B cell (primary cell): ENCODE data around the gene ZNF438. TPM values are rescaled to one million over a fixed set of nuclear protein-coding genes. Genes with fewer than 3 reads are reported as not detected.

Experiments
- ATAC-seq: fragments of 200-7000 bp; cut with Tn5 transposase; one replicate; pipeline ENCODE4 v1.10.0; 2021; ENCODE audit warnings: low read depth, mild to moderate bottlenecking, moderate number of reproducible peaks, moderate library complexity
- CTCF ChIA-PET: fragments of 350-600 bp; sonication (Branson Sonifier 250); formaldehyde crosslinking; loops from one replicate; lab custom pipeline; 2021; ENCODE audit warnings: antibody characterized with exemption, inconsistent platforms; lab: Charles Lee
- POLR2A ChIA-PET: fragments of 350-600 bp; sonication (Branson Sonifier 250); formaldehyde crosslinking; loops from one replicate; lab custom pipeline; 2021; ENCODE audit warnings: antibody characterized with exemption; lab: Charles Lee
- DNase-seq: peaks from one replicate; pipeline ENCODE4 v3.0.0; 2013
- H2AFZ ChIP-seq: 2 replicates; pipeline ENCODE4 v1.6.1; 2012; ENCODE audit warnings: mild to moderate bottlenecking, low read depth, low read length; ENCODE audit not compliant: insufficient read depth, poor library complexity, severe bottlenecking
- H3K27ac ChIP-seq, 2 donors: 1 replicate in 1 of 2; 2 replicates in 1 of 2; pipeline ENCODE4 v1.5.1; 2012 to 2013; ENCODE audit warnings: low read length in 2 of 2, mild to moderate bottlenecking in 2 of 2, moderate library complexity in 1 of 2
- H3K27me3 ChIP-seq, 4 experiments: fragments of 200-600 bp in 1 of 4; sonication (generic) in 1 of 4; replicated peaks in 1 of 4; 1 replicate in 2 of 4; 2 replicates in 2 of 4; pipeline versions ENCODE4 v1.6.1 to v1.7.0; 2013 to 2016; ENCODE audit warnings: low read length in 3 of 4, mild to moderate bottlenecking in 2 of 4, mixed read lengths in 1 of 4, moderate library complexity in 1 of 4; ENCODE audit not compliant: insufficient read depth in 4 of 4, control insufficient read depth in 3 of 4; ENCODE audit errors: control extremely low read depth in 1 of 4
- H3K36me3 ChIP-seq, 2 experiments: replicated peaks in 1 of 2; 1 replicate in 1 of 2; 2 replicates in 1 of 2; pipeline versions ENCODE4 v1.6.1 to v1.7.1; 2013; ENCODE audit warnings: low read length in 1 of 2; ENCODE audit not compliant: insufficient read depth in 2 of 2, control insufficient read depth in 1 of 2; ENCODE audit errors: control extremely low read depth in 1 of 2, extremely low read depth in 1 of 2
- H3K4me1 ChIP-seq, 2 donors: fragments of 200-600 bp in 1 of 2; sonication (generic) in 1 of 2; 1 replicate in 1 of 2; 2 replicates in 1 of 2; pipeline versions ENCODE4 v1.5.1 to v1.6.1; 2013 to 2017; ENCODE audit warnings: low read length in 2 of 2; ENCODE audit not compliant: control insufficient read depth in 2 of 2, insufficient read depth in 2 of 2
- H3K4me2 ChIP-seq: replicated peaks from 2 replicates; pipeline ENCODE3; 2012; ENCODE audit warnings: mild to moderate bottlenecking, low read depth, low read length; ENCODE audit not compliant: poor library complexity, severe bottlenecking
- H3K4me3 ChIP-seq, 5 experiments: fragments of 200-600 bp in 1 of 5; sonication (generic) in 1 of 5; 1 replicate in 3 of 5; 2 replicates in 2 of 5; pipeline versions ENCODE4 v1.5.1 to v1.7.0; 2011 to 2016; ENCODE audit warnings: low read length in 4 of 5, mild to moderate bottlenecking in 4 of 5, low read depth in 2 of 5, control low read depth in 1 of 5, moderate library complexity in 1 of 5; ENCODE audit not compliant: insufficient read depth in 1 of 5; ENCODE audit errors: control extremely low read depth in 1 of 5, extremely low read depth in 1 of 5
- H3K79me2 ChIP-seq: fragments of 200-600 bp; sonication (generic); one replicate; pipeline ENCODE4 v1.6.0; 2016; ENCODE audit warnings: low read length; ENCODE audit not compliant: control insufficient read depth, insufficient read depth
- H3K9ac ChIP-seq: fragments of 200-600 bp; sonication (generic); 2 replicates; pipeline ENCODE4 v1.6.1; 2017; ENCODE audit warnings: mild to moderate bottlenecking, low read length, moderate library complexity
- H3K9me3 ChIP-seq, 3 donors: one replicate each; pipeline versions ENCODE4 v1.6.1 to v1.7.1; 2013; ENCODE audit warnings: low read length in 2 of 3; ENCODE audit not compliant: control insufficient read depth in 2 of 3, insufficient read depth in 1 of 3; ENCODE audit errors: control extremely low read depth in 1 of 3
- H4K20me1 ChIP-seq: 2 replicates; pipeline ENCODE4 v1.6.0; 2012; ENCODE audit warnings: mild to moderate bottlenecking, low read length; ENCODE audit not compliant: insufficient read depth, control insufficient read depth, poor library complexity, severe bottlenecking
- H3K27ac Mint-ChIP-seq: one replicate; pipeline ENCODE4 v1.8.0; 2021; ENCODE audit warnings: mixed read lengths
- H3K27me3 Mint-ChIP-seq: one replicate; pipeline ENCODE4 v1.8.0; 2021; ENCODE audit warnings: mixed read lengths
- H3K4me1 Mint-ChIP-seq: one replicate; pipeline ENCODE4 v1.8.0; 2021; ENCODE audit warnings: mixed read lengths
- H3K4me3 Mint-ChIP-seq: one replicate; pipeline ENCODE4 v1.8.0; 2021; ENCODE audit warnings: mixed read lengths
- H3K9me3 Mint-ChIP-seq: one replicate; pipeline ENCODE4 v1.8.0; 2022; ENCODE audit warnings: mixed read lengths; ENCODE audit not compliant: insufficient read depth
- EZH2 ChIP-seq: IDR thresholded peaks from 2 replicates; pipeline ENCODE4 v1.6.1; 2012; ENCODE audit warnings: borderline replicate concordance, low read depth, mild to moderate bottlenecking, moderate library complexity, low read length; ENCODE audit not compliant: insufficient read depth, poor library complexity, severe bottlenecking
- WGBS: methylation state at CpG from one replicate; pipeline ENCODE4 v1.1.5; 2013; ENCODE audit warnings: missing lambda C conversion rate; ENCODE audit not compliant: insufficient coverage; 5-methylcytosine and 5-hydroxymethylcytosine counted together
- intact Hi-C: fragments of 100-400 bp; cut with micrococcal nuclease; formaldehyde crosslinking; loops from one replicate; pipeline ENCODE4 v1.10.0; 2022
- polyA plus RNA-seq: library from polyadenylated mRNA; depleted of rRNA; stranded (reverse); fragments of >200 nt; gene quantifications from 2 replicates; pipeline ENCODE4 v1.2.3, GENCODE V29; 2012
- total RNA-seq, 2 donors: library from RNA; stranded (reverse); fragments of 120-200 nt in 1 of 2; gene quantifications; 1 replicate in 1 of 2; 2 replicates in 1 of 2; pipeline versions ENCODE4 v1.2.3 to v1.2.4, GENCODE V29; 2013 to 2022
- TF ChIP-seq, protein P1 (sequence below): fragments of 200-600 bp; IDR thresholded peaks from one replicate; pipeline ENCODE4 v1.8.0; 2022; ENCODE audit warnings: antibody characterized with exemption, mild to moderate bottlenecking

ZNF438 gene
- total and polyA plus RNA-seq, 2 donors (not counting 1 experiment from before 2014, with no cell fraction given): 2.0 to 3.7 TPM

DNA sequence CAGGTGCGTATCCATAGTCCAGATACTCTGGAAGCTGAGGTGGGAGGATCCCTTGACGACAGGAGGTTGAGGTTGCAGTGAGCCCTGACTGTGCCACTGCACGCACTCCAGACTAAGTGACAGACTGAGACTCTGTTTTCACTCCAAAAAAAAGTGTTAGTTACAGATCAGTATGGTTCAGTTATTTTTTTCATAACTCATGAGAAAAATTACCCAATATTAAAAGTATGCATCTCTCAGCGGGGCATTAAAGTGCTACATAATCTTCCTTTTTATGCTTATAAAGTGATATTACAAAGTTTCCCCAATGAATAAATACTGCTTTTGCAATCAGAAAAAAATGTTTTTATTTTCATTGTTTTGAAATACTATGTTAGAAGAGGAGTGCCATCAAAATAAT, 147.9 kb downstream of the ZNF438 start:
- Histone ChIP-seq H3K9ac (no peak overlapping the region), H3K27me3 (no peaks in the 10 kb centered on the region), H2AFZ (no peak overlapping the region), H3K4me2 (no peak overlapping the region), H4K20me1 (no peaks in the 10 kb centered on the region), H3K4me1 (no peaks in the 10 kb centered on the region), H3K27ac (no peak overlapping the region), H3K79me2 (no peaks in the 10 kb centered on the region), H3K9me3 (peaks cover 0 to 11% (median 0%) of the 10 kb centered on the region in 3 donors), H3K36me3 (no peaks in the 10 kb centered on the region), H3K4me3 (no peak overlapping the region)
- H3K4me3 Mint-ChIP-seq: no peak overlapping the region
- intact Hi-C loops: no loop called here
- DNase-seq (no peak), ATAC-seq (no peak)
- no peaks in the 10 kb centered on the region for H3K9me3 Mint-ChIP-seq
- POLR2A ChIA-PET: no interaction called here
- no peak overlapping the region for H3K27ac Mint-ChIP-seq
- WGBS: 88% methylated on average over 2 of the region's 4 CpGs
- TF ChIP-seq, protein P1, sequence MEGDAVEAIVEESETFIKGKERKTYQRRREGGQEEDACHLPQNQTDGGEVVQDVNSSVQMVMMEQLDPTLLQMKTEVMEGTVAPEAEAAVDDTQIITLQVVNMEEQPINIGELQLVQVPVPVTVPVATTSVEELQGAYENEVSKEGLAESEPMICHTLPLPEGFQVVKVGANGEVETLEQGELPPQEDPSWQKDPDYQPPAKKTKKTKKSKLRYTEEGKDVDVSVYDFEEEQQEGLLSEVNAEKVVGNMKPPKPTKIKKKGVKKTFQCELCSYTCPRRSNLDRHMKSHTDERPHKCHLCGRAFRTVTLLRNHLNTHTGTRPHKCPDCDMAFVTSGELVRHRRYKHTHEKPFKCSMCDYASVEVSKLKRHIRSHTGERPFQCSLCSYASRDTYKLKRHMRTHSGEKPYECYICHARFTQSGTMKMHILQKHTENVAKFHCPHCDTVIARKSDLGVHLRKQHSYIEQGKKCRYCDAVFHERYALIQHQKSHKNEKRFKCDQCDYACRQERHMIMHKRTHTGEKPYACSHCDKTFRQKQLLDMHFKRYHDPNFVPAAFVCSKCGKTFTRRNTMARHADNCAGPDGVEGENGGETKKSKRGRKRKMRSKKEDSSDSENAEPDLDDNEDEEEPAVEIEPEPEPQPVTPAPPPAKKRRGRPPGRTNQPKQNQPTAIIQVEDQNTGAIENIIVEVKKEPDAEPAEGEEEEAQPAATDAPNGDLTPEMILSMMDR: no peak
- no peak for TF ChIP-seq EZH2
- CTCF ChIA-PET: no interaction called here
- H3K4me1 Mint-ChIP-seq: no peaks in the 10 kb centered on the region
- no peaks in the 10 kb centered on the region for H3K27me3 Mint-ChIP-seq

DNA sequence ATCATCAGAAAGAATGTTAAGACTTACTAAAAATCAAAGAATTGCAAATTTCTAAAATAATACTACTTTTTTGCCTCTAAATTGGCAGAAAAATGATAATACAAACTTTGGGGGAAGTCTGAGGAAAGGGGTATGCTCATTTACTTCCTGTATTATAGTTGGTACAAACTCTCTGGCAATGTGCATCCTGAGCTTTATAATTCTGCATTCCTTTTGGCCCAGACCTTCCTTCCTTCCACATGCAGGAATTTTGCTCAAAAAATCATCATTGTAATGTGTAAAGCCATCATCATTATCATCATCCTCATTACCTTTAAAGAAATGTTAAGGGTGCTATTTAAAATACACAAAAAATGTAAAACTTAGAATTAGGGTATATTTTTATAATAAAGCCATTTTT, 148.5 kb downstream of the ZNF438 start:
- no peaks in the 10 kb centered on the region for H3K27me3 ChIP-seq
- no peak overlapping the region for H2AFZ ChIP-seq
- ATAC-seq: no peak
- H3K9me3 ChIP-seq: peaks cover 0 to 14% (median 0%) of the 10 kb centered on the region in 3 donors
- H3K27me3 Mint-ChIP-seq: no peaks in the 10 kb centered on the region
- H3K79me2 ChIP-seq: no peaks in the 10 kb centered on the region
- no peak overlapping the region for H3K4me3 Mint-ChIP-seq
- DNase-seq: no peak
- H3K4me2 ChIP-seq: no peak overlapping the region
- H3K27ac Mint-ChIP-seq: no peak overlapping the region
- no peak overlapping the region for H3K27ac ChIP-seq
- no peaks in the 10 kb centered on the region for H3K4me1 ChIP-seq
- TF ChIP-seq, protein P1: no peak
- no peak for TF ChIP-seq EZH2
- no peaks in the 10 kb centered on the region for H3K9me3 Mint-ChIP-seq
- POLR2A ChIA-PET: no interaction called here
- no peak overlapping the region for H3K9ac ChIP-seq
- intact Hi-C loops: no loop called here
- H3K4me1 Mint-ChIP-seq: no peaks in the 10 kb centered on the region
- no peak overlapping the region for H3K4me3 ChIP-seq
- H3K36me3 ChIP-seq: no peaks in the 10 kb centered on the region
- CTCF ChIA-PET: no interaction called here
- no peaks in the 10 kb centered on the region for H4K20me1 ChIP-seq
